Measurements from ENCODE around the gene PARP1. TPM values are rescaled to one million over a fixed set of nuclear protein-coding genes. Genes with fewer than 3 reads are reported as not detected.
"Not testable (repeated sequence)": the region's sequence is repeated elsewhere in the genome, so short reads cannot be mapped to it uniquely, and the experiment has no call there.

Gene PARP1
- total RNA-seq, 5 donors from 2014 or later (not counting 1 experiment from before 2014, with no cell fraction given), result 79.1 to 133 (median 105) TPM

- Mint-ChIP-seq H3K36me3 (no peaks in the 10 kb centered on the region), H3K9me3 (no peaks in the 10 kb centered on the region), H3K27me3 (no peaks in the 10 kb centered on the region), H3K4me1 (no peaks in the 10 kb centered on the region), H3K27ac (no peak overlapping the region), H3K4me3 (no peak overlapping the region)
- ChIA-PET POLR2A (no interaction called here), CTCF (no interaction called here)
- no peak for ATAC-seq (replicated peaks in 1 of 4)
- Histone ChIP-seq H3K27me3 (replicated peaks in 1 of 2; ENCODE audit: control insufficient read depth in 2 of 2, extremely low read depth in 1 of 2, insufficient read depth in 2 of 2, low read length in 1 of 2) (no peaks in the 10 kb centered on the region), H3K4me3 (ENCODE audit: control insufficient read depth in 1 of 2, extremely low read depth in 1 of 2, low read length in 1 of 2) (no peak overlapping the region), H3K9me3 (no peaks in the 10 kb centered on the region), H3K4me1 (ENCODE audit: control insufficient read depth in 1 of 2, extremely low read depth in 1 of 2, insufficient read depth in 2 of 2, low read length in 2 of 2) (no peaks in the 10 kb centered on the region), H3K36me3 (ENCODE audit: control insufficient read depth in 2 of 2, extremely low read depth in 1 of 2, insufficient read depth in 1 of 2, low read length in 1 of 2) (no peaks in the 10 kb centered on the region), H3K27ac (ENCODE audit: low read length) (no peak overlapping the region)
- 84% methylated on average over 9 of the region's 11 CpGs for WGBS (ENCODE audit: insufficient coverage)
- DNase-seq, result no peak
Observed at GRCh38 chr1:226349081-226349480, 58.8 kb downstream of the PARP1 start.

GRCh38 chr1:226344441-226345259, 63.2 kb downstream of the PARP1 start:
- no peak for DNase-seq
- Histone ChIP-seq H3K27me3 (replicated peaks in 1 of 2; ENCODE audit: control insufficient read depth in 2 of 2, extremely low read depth in 1 of 2, insufficient read depth in 2 of 2, low read length in 1 of 2) (peaks cover 0 to 5% of the 10 kb centered on the region in 2 experiments), H3K4me3 (ENCODE audit: control insufficient read depth in 1 of 2, extremely low read depth in 1 of 2, low read length in 1 of 2) (no peak overlapping the region), H3K9me3 (no peaks in the 10 kb centered on the region), H3K4me1 (ENCODE audit: control insufficient read depth in 1 of 2, extremely low read depth in 1 of 2, insufficient read depth in 2 of 2, low read length in 2 of 2) (no peaks in the 10 kb centered on the region), H3K36me3 (ENCODE audit: control insufficient read depth in 2 of 2, extremely low read depth in 1 of 2, insufficient read depth in 1 of 2, low read length in 1 of 2) (no peaks in the 10 kb centered on the region), H3K27ac (ENCODE audit: low read length) (no peak overlapping the region)
- ChIA-PET POLR2A (no interaction called here), CTCF (interaction anchor here in 1 of 2 donors (0.6 kb wide), 2 partner anchors 167 to 1835 kb away, joined by 3 to 4 read pairs; no protein-coding TSS in a partner anchor)
- Mint-ChIP-seq H3K9me3 (peaks cover 3 to 8% (median 7%) of the 10 kb centered on the region in 3 donors), H3K36me3 (no peaks in the 10 kb centered on the region), H3K27me3 (peaks cover 8 to 17% of the 10 kb centered on the region in 2 donors), H3K4me3 (no peak overlapping the region), H3K4me1 (no peaks in the 10 kb centered on the region), H3K27ac (no peak overlapping the region)
- 85% methylated on average over 6 of the region's 8 CpGs for WGBS (ENCODE audit: insufficient coverage)
- ATAC-seq (replicated peaks in 1 of 4), result no peak

DNA sequence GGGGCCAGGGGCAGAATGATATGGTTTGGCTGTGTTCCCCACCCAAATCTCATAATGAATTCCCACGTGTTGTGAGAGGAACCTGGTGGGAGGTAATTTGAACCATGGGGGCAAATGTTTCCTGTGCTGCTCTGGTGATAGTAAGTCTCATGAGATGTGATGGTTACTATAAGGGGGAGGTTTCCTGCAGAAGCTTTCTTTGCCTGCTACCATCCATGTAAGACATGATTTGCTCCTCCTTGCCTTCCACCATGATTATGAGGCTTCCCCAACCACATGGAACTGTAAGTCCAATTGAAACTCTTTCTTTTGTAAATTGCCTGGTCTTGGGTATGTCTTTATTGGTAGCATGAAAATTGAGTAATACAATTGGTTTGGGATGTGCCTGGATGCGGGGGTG, 65.2 kb downstream of the PARP1 start:
- Mint-ChIP-seq H3K4me3 (no peak overlapping the region), H3K27me3 (peaks cover 8 to 17% of the 10 kb centered on the region in 2 donors), H3K9me3 (peaks cover 3 to 8% (median 7%) of the 10 kb centered on the region in 3 donors), H3K4me1 (no peaks in the 10 kb centered on the region), H3K36me3 (no peaks in the 10 kb centered on the region), H3K27ac (no peak overlapping the region)
- no peak for DNase-seq
- CTCF ChIA-PET, result no interaction called here
- no peaks in the 10 kb centered on the region for H3K36me3 ChIP-seq (ENCODE audit: control insufficient read depth in 2 of 2, extremely low read depth in 1 of 2, insufficient read depth in 1 of 2, low read length in 1 of 2)
- H3K27me3 ChIP-seq (replicated peaks in 1 of 2; ENCODE audit: control insufficient read depth in 2 of 2, extremely low read depth in 1 of 2, insufficient read depth in 2 of 2, low read length in 1 of 2), result peaks cover 0 to 8% of the 10 kb centered on the region in 2 experiments
- no CpG with 5 or more reads among the region's 2 CpGs for WGBS (ENCODE audit: insufficient coverage)
- no peak overlapping the region for H3K27ac ChIP-seq (ENCODE audit: low read length)
- no peak for ATAC-seq (replicated peaks in 1 of 4)
- no peaks in the 10 kb centered on the region for H3K4me1 ChIP-seq (ENCODE audit: control insufficient read depth in 1 of 2, extremely low read depth in 1 of 2, insufficient read depth in 2 of 2, low read length in 2 of 2)
- no peaks in the 10 kb centered on the region for H3K9me3 ChIP-seq
- POLR2A ChIA-PET, result no interaction called here
- no peak overlapping the region for H3K4me3 ChIP-seq (ENCODE audit: control insufficient read depth in 1 of 2, extremely low read depth in 1 of 2, low read length in 1 of 2)

DNA sequence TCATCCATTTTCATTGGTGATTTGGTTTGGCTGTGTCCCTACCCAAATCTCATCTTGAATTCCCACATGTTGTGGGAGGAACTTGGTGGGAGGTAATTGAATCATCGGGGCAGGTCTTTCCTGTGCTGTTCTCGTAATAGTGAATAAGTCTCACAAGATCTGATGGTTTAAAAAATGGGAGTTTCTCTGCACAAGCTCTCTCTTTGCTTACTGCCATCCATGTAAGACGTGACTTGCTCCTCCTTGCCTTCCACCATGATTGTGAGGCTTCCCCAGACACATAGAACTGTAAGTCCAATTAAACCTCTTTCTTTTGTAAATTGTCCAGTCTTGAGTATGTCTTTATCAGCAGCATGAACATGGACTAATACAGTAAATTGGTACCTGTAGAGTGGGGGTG, 67.8 kb downstream of the PARP1 start:
- WGBS (ENCODE audit: insufficient coverage), result no CpG with 5 or more reads among the region's 3 CpGs
- CTCF ChIA-PET, result interaction anchor here in 1 of 2 donors (0.6 kb wide), 1 partner anchor 13 kb away, joined by 3 read pairs; no protein-coding TSS in a partner anchor
- POLR2A ChIA-PET; H3K4me1 ChIP-seq (ENCODE audit: control insufficient read depth in 1 of 2, extremely low read depth in 1 of 2, insufficient read depth in 2 of 2, low read length in 2 of 2); H3K27ac ChIP-seq (ENCODE audit: low read length); DNase-seq; H3K27me3 ChIP-seq (replicated peaks in 1 of 2; ENCODE audit: control insufficient read depth in 2 of 2, extremely low read depth in 1 of 2, insufficient read depth in 2 of 2, low read length in 1 of 2); H3K9me3 ChIP-seq; H3K4me3 ChIP-seq (ENCODE audit: control insufficient read depth in 1 of 2, extremely low read depth in 1 of 2, low read length in 1 of 2); H3K4me3 Mint-ChIP-seq; H3K36me3 Mint-ChIP-seq; H3K4me1 Mint-ChIP-seq; H3K9me3 Mint-ChIP-seq; H3K27ac Mint-ChIP-seq; ATAC-seq (replicated peaks in 1 of 4); H3K36me3 ChIP-seq (ENCODE audit: control insufficient read depth in 2 of 2, extremely low read depth in 1 of 2, insufficient read depth in 1 of 2, low read length in 1 of 2): not testable (repeated sequence)
- peaks cover 8 to 17% of the 10 kb centered on the region in 2 donors for H3K27me3 Mint-ChIP-seq

GRCh38 chr1:226337276-226337875, 70.5 kb downstream of the PARP1 start:
- CTCF ChIA-PET, result interaction anchor here in 1 of 2 donors (0.5 kb wide), 1 partner anchor 14 kb away, joined by 4 read pairs; no protein-coding TSS in a partner anchor
- peaks cover 0 to 8% (median 6%) of the 10 kb centered on the region in 3 donors for H3K4me1 Mint-ChIP-seq
- Histone ChIP-seq H3K4me1 (ENCODE audit: control insufficient read depth in 1 of 2, extremely low read depth in 1 of 2, insufficient read depth in 2 of 2, low read length in 2 of 2) (peaks cover 0 to 2% of the 10 kb centered on the region in 2 experiments), H3K27me3 (replicated peaks in 1 of 2; ENCODE audit: control insufficient read depth in 2 of 2, extremely low read depth in 1 of 2, insufficient read depth in 2 of 2, low read length in 1 of 2) (peaks cover 0 to 8% of the 10 kb centered on the region in 2 experiments), H3K4me3 (ENCODE audit: control insufficient read depth in 1 of 2, extremely low read depth in 1 of 2, low read length in 1 of 2) (no peak overlapping the region), H3K9me3 (no peaks in the 10 kb centered on the region), H3K27ac (ENCODE audit: low read length) (no peak overlapping the region), H3K36me3 (ENCODE audit: control insufficient read depth in 2 of 2, extremely low read depth in 1 of 2, insufficient read depth in 1 of 2, low read length in 1 of 2) (no peaks in the 10 kb centered on the region)
- peaks cover 3 to 8% (median 7%) of the 10 kb centered on the region in 3 donors for H3K9me3 Mint-ChIP-seq
- no peak overlapping the region for H3K27ac Mint-ChIP-seq
- no peak overlapping the region for H3K4me3 Mint-ChIP-seq
- POLR2A ChIA-PET, result no interaction called here
- no peak for ATAC-seq (replicated peaks in 1 of 4)
- 39% methylated on average over 3 of the region's 8 CpGs for WGBS (ENCODE audit: insufficient coverage)
- DNase-seq, result no peak
- no peaks in the 10 kb centered on the region for H3K36me3 Mint-ChIP-seq
- peaks cover 8 to 17% of the 10 kb centered on the region in 2 donors for H3K27me3 Mint-ChIP-seq

DNA sequence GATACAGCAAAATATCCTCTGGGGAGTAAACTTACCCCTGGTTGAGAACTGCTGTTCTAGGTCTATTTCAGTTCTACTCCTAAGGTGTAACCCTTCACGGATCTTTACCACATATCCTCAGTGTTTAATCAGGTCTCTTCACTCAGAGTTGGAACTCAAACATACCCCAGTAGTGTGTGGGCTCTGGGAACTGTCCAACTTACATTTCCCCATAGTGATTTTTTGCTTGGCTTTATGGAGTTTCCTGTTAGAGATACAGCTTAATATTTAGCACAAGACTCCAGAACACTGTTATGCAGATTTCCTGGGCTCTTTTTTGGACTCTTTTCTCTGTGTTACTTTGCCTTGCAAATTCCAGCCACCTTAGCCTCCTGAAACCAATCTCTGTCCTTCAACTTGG, 72.2 kb downstream of the PARP1 start:
- no peak overlapping the region for H3K4me3 ChIP-seq (ENCODE audit: control insufficient read depth in 1 of 2, extremely low read depth in 1 of 2, low read length in 1 of 2)
- Mint-ChIP-seq H3K27me3 (peaks cover 6% of the 10 kb centered on the region in 2 donors), H3K4me3 (no peak overlapping the region), H3K27ac (no peak overlapping the region), H3K9me3 (peaks cover 2 to 6% (median 6%) of the 10 kb centered on the region in 3 donors), H3K4me1 (peaks cover 0 to 8% (median 6%) of the 10 kb centered on the region in 3 donors), H3K36me3 (no peaks in the 10 kb centered on the region)
- ChIA-PET CTCF (interaction anchor here (0.6 to 1.2 kb wide), 2 partner anchors 10 to 77 kb away, joined by 3 to 4 read pairs; no protein-coding TSS in a partner anchor), POLR2A (no interaction called here)
- H3K27me3 ChIP-seq (replicated peaks in 1 of 2; ENCODE audit: control insufficient read depth in 2 of 2, extremely low read depth in 1 of 2, insufficient read depth in 2 of 2, low read length in 1 of 2), result peaks cover 0 to 5% of the 10 kb centered on the region in 2 experiments
- no peaks in the 10 kb centered on the region for H3K9me3 ChIP-seq
- no CpG with 5 or more reads among the region's 1 CpG for WGBS (ENCODE audit: insufficient coverage)
- DNase-seq, result no peak
- peaks cover 0 to 2% of the 10 kb centered on the region in 2 experiments for H3K4me1 ChIP-seq (ENCODE audit: control insufficient read depth in 1 of 2, extremely low read depth in 1 of 2, insufficient read depth in 2 of 2, low read length in 2 of 2)
- no peak for ATAC-seq (replicated peaks in 1 of 4)
- no peak overlapping the region for H3K27ac ChIP-seq (ENCODE audit: low read length)
- H3K36me3 ChIP-seq (ENCODE audit: control insufficient read depth in 2 of 2, extremely low read depth in 1 of 2, insufficient read depth in 1 of 2, low read length in 1 of 2), result no peaks in the 10 kb centered on the region

Measured in T-cell (primary cell).